Measurements from ENCODE around the gene F2R.

The F2R gene

DNA sequence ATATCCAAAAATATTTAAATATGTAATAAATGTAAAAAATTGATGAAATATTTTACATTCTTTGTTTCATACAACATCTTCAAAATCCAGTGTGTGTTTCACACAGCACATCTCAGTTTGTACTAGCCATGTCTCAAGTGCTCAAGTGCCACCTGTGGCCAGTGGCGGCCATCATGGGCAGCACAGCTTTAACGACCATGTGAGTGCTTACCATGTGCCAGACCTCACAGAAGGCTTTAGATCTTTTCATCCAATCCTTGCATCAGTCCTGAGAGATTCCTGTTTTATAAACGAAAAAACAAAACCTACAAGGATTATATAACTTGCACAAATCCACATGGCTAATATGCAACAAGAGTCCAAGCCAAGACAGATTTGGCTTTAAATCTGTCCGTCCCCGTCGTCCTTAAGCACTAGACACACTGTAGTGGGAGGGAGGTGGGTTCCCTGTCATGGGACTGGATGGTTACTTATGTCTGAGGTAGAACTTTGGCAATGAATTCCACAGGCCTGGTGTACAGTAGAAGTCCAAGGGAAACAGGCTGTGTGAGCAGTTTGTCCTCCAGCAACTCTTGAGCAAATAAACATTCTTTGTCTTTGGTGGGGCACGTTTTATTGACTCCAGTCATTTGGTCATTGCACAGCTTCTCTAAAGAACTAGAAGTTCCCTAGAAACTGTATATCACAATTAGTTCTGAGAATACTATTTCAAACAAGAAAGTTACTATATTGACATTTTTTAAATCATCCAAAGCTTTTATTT is 25.0 kb upstream of the F2R start:
- no peak for DNase-seq

DNA sequence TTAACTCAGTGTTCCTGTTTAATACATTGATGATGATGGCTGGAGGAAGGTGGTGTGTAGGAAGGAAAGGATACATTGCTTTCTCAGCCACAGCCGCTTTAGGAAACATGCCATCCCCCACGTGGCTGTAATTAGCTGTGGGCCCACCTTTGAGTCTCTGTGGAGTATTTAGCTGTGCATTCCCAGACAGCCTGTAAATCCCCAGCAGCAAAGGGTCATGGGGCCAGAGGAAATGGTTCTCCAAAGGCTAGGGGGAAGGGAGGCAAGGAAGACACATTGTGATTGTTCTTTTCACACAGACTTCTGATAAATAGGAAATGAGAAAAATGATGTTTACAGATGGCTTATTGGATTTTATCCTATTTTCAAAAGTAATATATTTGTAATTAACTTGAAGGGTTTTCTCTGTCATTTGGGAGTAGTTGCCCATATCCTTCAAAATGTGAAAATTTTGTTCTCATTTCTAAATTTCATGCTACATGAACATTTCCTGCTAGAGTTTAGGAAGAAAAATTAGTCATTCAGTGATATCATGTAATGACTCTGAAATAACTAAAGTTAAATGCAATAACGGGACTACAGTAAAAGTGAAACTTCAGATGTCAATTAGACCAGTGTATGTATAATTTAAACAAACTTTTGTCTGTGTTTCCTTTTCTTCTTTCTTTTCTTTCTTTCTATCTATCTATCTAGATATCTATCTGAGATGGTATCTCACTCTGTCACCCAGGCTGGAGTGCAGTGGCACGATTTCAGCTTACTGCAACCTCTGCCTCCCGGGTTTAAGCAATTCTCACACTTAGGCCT is 24.3 kb upstream of the F2R start:
- no peak for DNase-seq

DNA sequence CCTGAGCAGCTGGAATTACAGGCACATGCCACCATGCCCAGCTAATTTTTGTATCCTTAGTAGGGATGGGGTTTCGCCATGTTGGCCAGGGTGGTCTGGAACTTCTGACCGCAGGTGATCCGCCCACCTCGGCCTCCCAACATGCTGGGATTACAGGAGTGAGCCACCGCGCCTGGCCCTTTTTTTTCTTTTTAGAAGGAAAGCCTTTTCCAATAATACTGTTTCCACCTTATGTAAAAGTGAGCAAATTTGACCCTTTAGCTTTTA is 23.7 kb upstream of the F2R start:
- DNase-seq: no peak

DNA sequence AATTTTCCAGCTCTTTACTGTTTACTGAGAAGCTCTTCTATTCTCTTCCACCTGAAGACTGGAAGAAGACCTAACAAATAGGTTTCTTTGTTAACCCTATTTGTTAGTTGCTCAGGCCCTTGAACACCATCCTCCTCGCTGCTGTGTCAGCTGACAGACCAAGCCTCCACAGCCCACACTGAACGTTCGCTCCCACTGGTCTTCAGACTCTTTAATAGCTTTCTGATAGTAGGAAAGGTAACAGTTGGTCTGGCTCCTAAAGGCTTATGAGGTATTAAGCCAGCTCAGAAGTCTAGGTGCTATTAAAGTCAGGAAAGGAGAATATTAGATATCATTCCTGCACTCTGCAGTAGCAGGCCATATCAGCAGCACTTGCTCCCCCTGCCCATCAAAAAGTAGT is 23.3 kb upstream of the F2R start:
- DNase-seq: no peak

DNA sequence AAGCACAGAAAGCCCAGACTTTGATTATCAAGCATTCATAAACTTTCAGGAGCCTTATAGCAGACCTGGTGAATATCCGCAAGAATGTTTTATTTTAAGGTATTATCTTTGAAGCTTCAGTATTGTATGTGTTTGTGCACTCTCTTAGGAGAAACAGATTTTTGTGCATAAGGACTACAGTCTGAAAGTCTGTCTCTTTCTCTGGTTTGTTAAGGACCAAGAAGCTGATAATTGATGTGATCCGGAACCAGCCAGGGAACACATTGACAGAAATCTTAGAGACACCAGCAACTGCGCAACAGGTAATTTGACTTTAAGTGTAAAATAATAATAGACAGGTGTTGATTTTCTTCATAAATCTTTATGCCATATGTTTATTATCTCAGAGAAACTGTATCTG is 22.8 kb upstream of the F2R start:
- DNase-seq: no peak

DNA sequence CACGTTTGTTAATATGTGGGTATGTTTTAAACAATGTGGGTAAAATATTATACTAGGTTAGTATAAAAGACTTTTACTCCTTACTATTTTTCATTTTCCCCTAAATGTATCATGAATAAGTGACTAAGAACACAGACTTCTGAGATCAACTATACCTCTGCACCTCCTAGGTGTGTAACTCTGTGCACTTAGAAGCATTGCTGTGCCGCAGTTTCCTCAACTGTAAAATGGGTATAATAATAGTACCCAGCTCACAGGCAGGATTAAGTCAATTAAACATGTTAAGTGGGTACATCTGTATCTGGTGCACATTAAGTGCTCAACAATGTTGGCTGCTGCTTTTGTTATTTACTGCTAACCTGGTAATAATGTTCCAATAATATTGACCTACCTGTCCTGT is 21.6 kb upstream of the F2R start:
- DNase-seq: no peak

DNA sequence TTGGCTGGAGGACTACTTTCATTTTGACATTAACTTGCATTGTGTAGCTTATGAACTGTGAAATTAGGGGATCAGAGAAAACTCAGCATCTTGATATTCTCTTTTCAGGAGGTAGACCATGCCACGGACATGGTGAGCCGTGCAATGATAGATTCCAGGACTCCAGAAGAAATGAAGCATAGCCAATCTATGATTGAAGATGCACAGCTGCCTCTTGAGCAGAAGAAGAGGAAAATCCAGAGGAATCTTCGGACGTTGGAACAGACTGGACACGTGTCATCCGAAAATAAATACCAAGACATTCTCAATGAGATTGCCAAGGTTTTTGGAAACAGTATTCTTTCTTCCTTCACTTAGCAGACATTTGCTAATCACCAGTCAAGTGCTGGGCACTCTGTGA is 20.6 kb upstream of the F2R start:
- DNase-seq: no peak

DNA sequence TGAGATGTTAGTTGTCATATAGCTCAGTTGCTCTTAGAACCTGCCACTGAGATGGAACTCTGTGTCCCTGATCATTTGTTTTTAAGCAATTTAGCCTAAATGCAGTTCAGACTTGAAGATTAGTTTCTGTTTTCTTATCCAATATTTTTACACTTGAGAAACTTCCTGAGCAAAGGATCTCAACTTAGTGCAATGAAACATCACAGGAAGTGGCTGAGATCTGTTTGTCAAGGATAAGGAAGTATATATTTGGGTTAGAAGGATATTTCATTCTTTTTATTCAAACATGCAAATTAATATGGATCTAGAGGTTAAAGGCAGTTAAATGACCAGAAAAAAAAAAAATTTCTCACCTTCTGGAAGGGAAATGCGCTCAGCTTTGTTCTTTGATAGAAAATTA is 19.7 kb upstream of the F2R start:
- DNase-seq: no peak

DNA sequence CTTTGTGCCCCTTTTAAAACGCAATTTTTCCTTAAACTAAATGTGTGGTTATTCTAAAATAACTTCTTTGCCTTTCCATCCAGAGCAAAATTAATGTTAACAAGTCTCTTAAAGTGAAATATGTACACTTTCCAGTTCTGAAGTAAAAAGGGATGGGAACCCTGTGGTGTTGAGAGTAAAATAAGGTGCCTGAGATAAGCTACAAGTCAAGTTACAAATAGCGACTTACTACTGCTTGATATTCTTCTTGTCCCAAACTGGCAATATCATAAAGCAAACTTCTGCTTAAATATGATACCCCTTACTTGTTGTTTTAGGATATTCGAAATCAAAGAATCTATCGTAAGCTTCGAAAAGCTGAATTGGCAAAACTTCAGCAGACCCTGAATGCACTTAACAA is 18.3 kb upstream of the F2R start:
- DNase-seq: no peak

DNA sequence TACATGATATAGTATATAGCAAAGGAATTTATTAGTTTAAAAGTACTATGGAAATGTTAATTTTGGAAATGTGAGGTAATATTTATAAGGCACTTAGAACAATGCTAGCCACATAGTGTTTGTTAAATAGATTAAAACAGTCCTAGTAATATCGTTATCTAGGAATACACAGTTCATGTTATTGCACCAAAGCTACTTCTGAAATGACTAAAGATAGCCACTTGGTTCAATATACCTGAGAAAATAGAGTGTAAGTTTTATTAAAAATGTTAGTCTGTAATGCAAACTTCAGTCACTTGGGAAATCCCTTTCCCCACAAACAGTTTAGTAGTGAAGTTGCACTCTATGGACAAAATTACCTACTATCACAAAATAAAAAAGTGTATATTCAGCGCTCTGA is 15.4 kb upstream of the F2R start:
- DNase-seq: no peak

DNA sequence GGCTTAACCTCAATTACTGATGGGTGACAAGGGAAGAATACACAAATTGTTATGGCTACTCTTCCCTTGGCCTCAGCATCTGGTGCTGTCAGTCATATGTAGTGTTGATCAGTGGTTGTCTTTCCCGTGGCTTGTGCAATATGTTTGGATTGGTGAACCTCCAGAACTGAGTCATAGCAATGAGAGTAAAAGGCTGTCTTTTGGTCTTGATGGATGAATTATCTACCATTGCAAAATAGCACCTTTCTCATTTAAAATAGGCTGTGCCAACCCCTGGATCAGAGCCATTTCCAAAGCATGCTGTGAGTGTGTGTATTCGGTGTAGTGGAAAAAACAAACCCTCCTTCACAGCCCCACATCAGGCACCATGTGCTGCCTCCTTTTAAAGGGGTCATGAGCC is 14.6 kb upstream of the F2R start:
- DNase-seq: no peak

DNA sequence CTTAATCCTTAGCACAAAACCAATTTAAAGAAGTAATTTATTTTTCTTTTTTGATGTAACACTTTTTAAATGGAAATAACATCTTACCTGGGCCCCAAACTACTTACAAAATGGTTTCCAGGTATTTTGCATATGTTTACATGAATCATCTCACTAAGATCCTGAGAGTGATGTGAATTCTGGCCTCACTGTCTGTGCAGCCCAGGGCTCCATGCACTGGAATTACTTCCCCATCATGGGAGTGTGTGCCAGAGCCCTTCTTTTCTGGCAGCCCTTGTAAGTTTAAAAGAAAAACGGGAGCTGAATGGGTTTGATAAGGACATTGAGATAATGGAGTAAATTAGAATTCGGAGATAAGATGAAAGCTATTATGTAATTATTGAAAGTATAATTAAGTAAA is 12.2 kb upstream of the F2R start:
- no peak for DNase-seq

DNA sequence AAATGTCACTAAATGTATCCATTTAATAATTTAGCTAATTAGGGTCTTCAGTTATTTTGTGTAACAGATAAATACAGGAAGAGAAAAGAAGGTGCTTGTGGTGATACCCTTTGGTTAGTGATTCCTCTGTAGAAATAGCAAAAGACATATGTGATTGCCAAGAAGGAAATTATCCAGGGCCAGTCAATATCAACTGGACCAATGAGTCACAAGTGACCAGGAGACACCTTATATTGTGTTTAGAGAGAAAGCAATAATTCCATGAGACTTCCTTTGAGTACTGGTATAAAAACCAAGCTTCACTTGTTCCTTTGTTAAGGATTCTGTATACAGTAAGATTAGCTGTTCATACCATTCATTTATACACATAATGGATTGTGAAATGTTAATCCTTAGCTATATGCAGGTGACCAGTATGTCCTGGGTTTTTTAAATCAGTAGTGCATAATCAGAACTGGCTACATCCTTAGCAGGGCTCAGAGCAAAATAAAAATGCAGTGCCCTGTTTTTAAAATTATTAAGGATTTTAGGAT is 11.7 kb upstream of the F2R start:
- DNase-seq: no peak

DNA sequence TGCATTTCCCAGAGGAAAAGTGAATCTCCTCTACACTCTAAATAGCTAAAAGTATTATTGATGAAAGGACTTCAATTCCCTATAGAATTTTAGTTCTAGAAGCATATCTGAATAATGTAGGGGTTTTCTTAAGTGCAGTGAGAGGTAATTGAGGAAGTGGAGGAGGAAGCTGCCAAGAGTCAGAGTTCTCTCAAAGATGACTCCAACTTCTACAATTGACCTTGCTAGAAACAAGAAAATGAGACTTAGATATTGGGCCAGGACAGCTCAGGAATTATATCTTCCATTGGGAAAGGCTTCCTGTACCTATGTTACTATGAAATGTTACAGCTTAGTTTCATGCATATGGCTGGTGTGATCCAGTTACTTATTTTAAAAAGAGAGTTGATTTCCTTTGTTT is 10.4 kb upstream of the F2R start:
- peak; percentile 36 to 53 for DNase-seq

DNA sequence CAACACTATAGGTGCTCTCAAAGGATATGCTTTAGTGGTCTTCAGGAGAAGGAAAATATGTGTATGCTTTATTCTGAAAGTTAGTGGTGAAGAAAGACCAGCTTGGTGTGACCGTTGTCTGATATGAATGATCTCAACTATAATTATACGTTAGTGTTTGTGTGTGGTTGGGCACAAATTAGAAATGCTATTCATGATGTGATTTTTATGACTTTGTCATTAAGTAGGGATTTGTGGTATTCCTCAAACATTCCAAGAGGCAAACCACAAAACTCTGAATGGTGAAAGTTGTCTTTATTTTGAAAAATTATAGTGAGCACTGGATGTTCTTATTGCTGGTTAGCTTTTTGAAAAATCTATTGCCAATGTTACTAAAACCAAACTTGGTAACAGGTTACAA is 6.2 kb upstream of the F2R start:
- no peak for DNase-seq

DNA sequence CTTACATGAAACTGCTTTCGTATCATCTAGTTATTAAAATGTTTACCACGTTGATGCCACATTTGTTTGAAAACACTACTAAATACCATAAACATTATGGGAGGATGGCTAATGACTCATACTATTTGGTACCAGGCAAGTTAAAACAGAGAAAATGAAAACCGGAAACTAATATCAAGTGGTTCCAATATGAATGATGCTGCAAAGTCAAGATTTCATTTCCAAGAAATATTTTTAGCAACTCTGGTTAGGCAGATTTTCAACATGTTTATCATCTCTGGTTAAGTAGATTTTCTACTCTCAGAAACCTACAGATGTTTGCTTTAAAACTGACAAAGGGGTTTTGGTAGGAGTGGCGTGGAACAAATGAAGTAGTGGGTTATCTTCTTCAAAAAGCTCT is 4.9 kb upstream of the F2R start:
- DNase-seq: no peak

DNA sequence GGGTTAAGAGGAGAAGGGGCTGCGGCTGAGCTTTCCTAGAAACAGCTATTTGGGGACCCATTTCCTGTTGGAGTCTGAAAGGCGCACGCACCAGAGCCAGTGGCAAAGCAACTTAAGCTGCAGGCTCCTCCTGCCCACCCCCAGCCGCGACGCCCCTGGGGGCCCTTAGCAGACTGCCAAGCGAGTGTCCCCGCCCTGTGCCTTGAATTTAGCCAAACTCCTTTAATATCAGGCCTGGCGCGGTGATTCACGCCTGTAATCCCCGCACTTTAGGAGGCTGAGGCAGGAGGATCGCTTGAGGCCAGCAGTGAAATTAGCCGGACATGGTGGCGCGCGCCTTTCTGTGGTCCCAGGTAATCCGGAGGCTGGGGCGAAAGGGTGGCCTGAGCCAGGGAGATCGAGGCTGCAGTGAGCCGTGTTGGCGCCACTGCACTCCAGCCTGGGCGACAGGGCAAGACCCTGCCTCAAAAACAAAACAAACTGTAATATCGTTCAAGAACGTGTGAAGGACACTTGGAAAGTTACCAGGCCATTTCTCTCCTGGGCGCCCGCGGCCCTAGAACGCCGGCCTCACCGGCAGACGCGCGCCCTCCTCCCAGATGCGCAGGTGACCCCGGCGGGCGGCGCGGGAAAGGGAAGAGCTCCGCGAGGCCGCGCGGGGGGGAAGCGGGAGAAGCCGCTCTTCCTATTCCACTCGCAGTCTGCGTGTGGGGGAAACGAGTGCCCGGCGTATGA is 1.0 kb upstream of the F2R start:
- no peak for DNase-seq

DNA sequence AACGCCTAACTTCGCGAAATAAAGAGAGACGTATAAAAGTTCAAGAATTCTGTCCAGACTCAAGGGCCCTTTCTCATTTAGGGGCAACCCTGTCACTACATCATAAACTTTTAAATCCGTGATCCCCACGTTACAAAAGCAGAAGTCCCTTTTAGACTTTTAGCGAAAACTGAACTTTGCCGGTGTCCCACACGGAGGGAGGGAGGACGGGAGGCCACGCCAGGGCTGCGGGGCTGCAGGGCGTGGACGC is 515 bp upstream of the F2R start:
- DNase-seq: peak; percentile 14 to 21

DNA sequence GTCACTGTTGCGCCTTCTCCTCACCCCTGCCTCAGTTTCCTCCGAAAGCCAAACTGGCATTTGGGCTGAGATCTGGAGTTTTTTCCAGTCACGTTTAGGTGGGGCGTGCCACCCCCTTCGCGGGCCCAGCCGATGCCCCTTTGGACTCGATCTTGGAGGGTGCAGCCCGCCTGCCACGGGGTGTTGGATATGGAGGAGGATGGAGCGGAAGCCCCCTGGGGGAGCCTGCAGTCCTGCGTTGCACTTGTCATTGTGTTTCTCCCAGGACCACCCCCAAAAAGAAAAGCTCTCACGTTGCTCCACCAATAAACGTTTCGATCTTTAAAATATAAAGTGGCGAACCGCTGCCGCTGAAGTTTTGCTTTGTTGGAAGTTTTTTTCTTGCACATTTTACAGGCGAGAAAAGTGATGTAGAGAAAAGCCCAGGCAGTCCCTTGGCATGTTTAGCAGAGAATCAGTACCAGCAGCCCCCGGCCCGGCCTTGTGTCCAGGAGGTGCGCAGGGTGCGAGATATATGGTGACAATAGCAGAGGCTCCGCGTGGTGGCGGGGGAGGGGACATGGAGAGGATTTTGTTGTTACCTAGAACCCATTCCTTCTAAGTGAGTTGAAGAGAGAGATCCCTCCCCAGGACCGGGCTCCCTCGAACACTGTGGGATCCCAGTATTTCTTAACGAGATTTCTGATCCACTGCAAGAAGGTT is 681 bp downstream of the F2R start:
- no peak for DNase-seq

DNA sequence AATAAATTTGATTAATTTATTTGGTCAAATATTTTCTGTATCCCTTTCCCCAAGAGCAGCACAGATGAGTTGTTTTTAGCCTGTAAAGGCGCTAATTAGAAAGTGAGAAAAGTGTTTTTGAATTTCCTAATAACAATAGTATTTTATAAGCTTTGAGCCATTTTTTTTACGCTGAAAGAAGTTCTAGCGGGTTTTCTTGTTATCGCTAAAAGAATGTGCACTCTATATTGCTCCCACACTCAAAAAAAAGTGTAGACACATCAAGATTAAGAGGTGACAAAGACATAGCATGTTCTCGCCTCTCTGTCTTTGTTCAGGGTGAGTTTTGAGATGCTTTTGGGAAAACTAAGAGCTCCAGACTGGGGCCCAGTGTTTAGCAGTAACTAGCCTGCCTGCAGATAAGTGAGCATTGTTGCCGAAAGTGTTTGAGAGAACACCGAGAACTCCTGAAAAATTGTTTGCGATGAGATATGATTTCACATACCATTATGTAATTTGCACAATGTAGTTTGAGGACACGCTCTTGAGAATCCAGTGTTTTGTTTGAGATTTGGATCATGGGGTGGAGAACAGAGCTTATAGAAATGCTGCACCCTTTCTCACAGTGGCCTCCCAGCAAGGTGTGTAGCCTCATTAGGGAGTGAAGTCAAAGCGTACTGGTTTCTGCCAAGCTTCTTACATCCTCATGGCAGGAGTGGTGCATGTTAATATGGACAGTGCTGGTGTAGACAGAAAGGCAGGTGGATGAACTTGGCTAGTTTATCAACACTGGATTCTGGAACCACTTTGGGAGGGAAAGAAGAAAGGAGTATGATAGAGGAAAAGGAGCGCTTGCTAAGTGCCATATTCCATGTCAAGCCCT is 1.5 kb downstream of the F2R start:
- no peak for DNase-seq

DNA sequence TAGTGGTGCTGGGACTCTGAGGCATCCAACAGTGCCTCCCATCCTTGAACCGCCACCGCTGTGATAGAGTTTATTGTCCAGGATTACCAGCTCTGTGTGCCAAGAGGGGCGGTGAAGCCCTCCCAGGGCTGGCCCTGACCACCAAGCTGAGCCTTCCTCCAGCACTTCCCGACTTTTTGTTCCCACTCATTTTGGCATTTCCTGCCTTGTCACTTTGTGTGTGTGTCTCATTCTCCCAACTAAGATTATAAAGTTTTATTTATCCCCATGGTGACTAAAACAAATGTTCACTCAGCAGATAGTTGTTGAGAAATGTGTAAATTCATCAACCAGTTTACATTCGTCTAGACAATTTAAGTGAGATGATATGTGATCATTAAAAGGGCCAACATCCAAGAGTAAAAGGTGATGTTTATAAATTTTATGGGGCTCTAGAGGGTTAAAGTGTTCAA is 2.5 kb downstream of the F2R start:
- no peak for DNase-seq

DNA sequence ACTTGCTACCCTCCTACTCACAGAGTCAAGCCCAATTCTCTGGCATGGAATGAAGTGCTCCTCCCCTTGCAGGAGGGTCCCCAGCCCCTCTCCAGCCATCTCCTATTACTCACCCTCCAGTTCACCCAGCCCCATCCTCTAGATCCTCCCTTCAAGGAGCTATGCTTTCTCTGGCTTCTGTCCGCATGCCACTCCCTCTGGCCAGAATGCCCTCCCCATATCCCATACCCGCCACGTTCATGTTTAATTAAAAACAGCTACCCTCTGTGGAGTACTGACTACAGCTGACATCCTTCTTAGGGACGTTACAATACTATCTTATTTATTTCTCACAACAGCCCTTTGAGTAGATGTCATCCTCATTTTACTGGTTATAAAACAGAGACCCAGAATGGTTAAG is 3.0 kb downstream of the F2R start:
- DNase-seq: no peak
